Measurements from ENCODE around the gene KIF5B. TPM values are rescaled to one million over a fixed set of nuclear protein-coding genes. Genes with fewer than 3 reads are reported as not detected.

KIF5B gene
- total and polyA plus RNA-seq, 2 of the 8 experiments (the other 6 are each of a cell fraction or from before 2014, with no cell fraction given): 9.8 to 68.4 TPM

DNA sequence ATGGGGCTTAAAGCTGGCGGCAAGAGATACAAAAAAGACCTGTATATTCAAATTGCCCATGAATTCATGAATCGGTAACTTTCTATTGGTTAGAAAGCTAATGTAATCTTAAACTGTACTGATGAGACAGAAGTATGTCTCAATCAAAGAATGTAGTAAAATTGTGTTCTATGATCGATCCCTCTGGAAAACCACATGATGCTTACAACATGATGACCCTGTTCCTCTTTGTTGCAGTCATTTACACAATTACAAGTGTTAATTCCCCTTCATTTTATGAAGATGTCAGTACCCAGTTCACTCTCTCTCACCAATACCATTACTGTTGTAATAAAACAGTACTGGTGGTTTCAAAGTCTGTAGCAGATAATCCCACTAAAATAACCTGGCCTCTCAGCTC lies 10.1 kb downstream of the KIF5B start (continued):
- no peak for TF ChIP-seq CHD7 (IDR thresholded peaks at IDR 0.05; ENCODE audit: insufficient replicate concordance, low read length)
- TF ChIP-seq RAD21 (IDR thresholded peaks at IDR 0.05 in 1 of 2, conservative IDR thresholded peaks at IDR 0.05 in 1 of 2; ENCODE audit: low read depth in 2 of 2, low read length in 2 of 2): no peak
- no peak for TF ChIP-seq JUN (IDR thresholded peaks at IDR 0.05; ENCODE audit: low read depth, low read length)
